Central memory CD4-positive, alpha-beta T cell (primary cell): ENCODE data around the gene TDP2.
"Not testable (repeated sequence)": the region's sequence is repeated elsewhere in the genome, so short reads cannot be mapped to it uniquely, and the experiment has no call there.

Source experiments
- DNase-seq: peaks from one replicate; pipeline ENCODE4 v3.0.0; 2022

Gene TDP2

GRCh38 chr6:24678792-24679352, 12.2 kb upstream of the TDP2 start:
- not testable (repeated sequence) for DNase-seq

- no peak for DNase-seq
Observed at GRCh38 chr6:24673625-24674024, 6.9 kb upstream of the TDP2 start.

- no peak for DNase-seq
Observed at GRCh38 chr6:24672620-24673182, 6.0 kb upstream of the TDP2 start.

GRCh38 chr6:24671077-24671476, 4.4 kb upstream of the TDP2 start:
- DNase-seq: not testable (repeated sequence)

GRCh38 chr6:24670492-24670891, 3.8 kb upstream of the TDP2 start:
- not testable (repeated sequence) for DNase-seq

GRCh38 chr6:24668997-24669361, 2.3 kb upstream of the TDP2 start:
- no peak for DNase-seq

- not testable (repeated sequence) for DNase-seq
Observed at GRCh38 chr6:24668066-24668996, 1.6 kb upstream of the TDP2 start.

GRCh38 chr6:24667378-24667803, 692 bp upstream of the TDP2 start:
- DNase-seq: no peak

- DNase-seq: no peak
Observed at GRCh38 chr6:24666097-24666640, 530 bp downstream of the TDP2 start.

- DNase-seq: no peak
Observed at GRCh38 chr6:24664046-24664987, 2.4 kb downstream of the TDP2 start.

GRCh38 chr6:24663189-24663588, 3.5 kb downstream of the TDP2 start:
- DNase-seq: no peak

- DNase-seq: no peak
Observed at GRCh38 chr6:24662236-24662635, 4.5 kb downstream of the TDP2 start.

GRCh38 chr6:24661759-24662158, 4.9 kb downstream of the TDP2 start:
- DNase-seq: not testable (repeated sequence)

- DNase-seq: no peak
Observed at GRCh38 chr6:24660105-24660504, 6.6 kb downstream of the TDP2 start.

GRCh38 chr6:24659561-24659960, 7.1 kb downstream of the TDP2 start:
- DNase-seq: no peak

- DNase-seq: no peak
Observed at GRCh38 chr6:24658573-24659560, 7.8 kb downstream of the TDP2 start.

GRCh38 chr6:24655215-24655614, 11.5 kb downstream of the TDP2 start:
- DNase-seq: no peak

- DNase-seq: no peak
Observed at GRCh38 chr6:24650365-24650764, 16.3 kb downstream of the TDP2 start.

- no peak for DNase-seq
Observed at GRCh38 chr6:24649691-24650090, 17.0 kb downstream of the TDP2 start.

- no peak for DNase-seq
Observed at GRCh38 chr6:24648276-24648675, 18.4 kb downstream of the TDP2 start.

- DNase-seq: no peak
Observed at GRCh38 chr6:24646771-24647170, 19.9 kb downstream of the TDP2 start.
